Esophagus (tissue), 2 donors: ENCODE data around the gene LHFPL6. TPM values are rescaled to one million over a fixed set of nuclear protein-coding genes. Genes with fewer than 3 reads are reported as not detected.

ENCODE experiments used
- H3K27ac ChIP-seq, 2 donors: one replicate each; pipeline ENCODE4 v1.5.1; 2013; ENCODE audit warnings: low read depth in 2 of 2, mild to moderate bottlenecking in 2 of 2, inconsistent platforms in 1 of 2, low read length in 1 of 2, moderate library complexity in 1 of 2
- H3K27me3 ChIP-seq, 2 donors: one replicate each; pipeline ENCODE4 v1.6.1; 2013; ENCODE audit warnings: low read length in 2 of 2, control low read depth in 1 of 2, mild to moderate bottlenecking in 1 of 2; ENCODE audit not compliant: insufficient read depth in 2 of 2, control insufficient read depth in 1 of 2
- H3K36me3 ChIP-seq, 2 donors: one replicate each; pipeline ENCODE4 v1.6.1; 2013; ENCODE audit warnings: low read length in 1 of 2; ENCODE audit not compliant: control insufficient read depth in 2 of 2, insufficient read depth in 2 of 2
- H3K4me1 ChIP-seq, 2 donors: one replicate each; pipeline ENCODE4 v1.6.1; 2013; ENCODE audit warnings: low read length in 1 of 2; ENCODE audit not compliant: control insufficient read depth in 2 of 2, insufficient read depth in 2 of 2
- H3K4me3 ChIP-seq, 2 donors: one replicate each; pipeline ENCODE4 v1.5.1; 2013; ENCODE audit warnings: low read length in 2 of 2, mild to moderate bottlenecking in 2 of 2, low read depth in 1 of 2, moderate library complexity in 1 of 2
- H3K9me3 ChIP-seq, 2 donors: one replicate each; pipeline ENCODE4 v1.6.1; 2013; ENCODE audit warnings: mild to moderate bottlenecking in 2 of 2, low read depth in 1 of 2, low read length in 1 of 2, moderate library complexity in 1 of 2; ENCODE audit not compliant: control insufficient read depth in 2 of 2, insufficient read depth in 1 of 2
- WGBS, 2 donors: extraction: QIAGEN DNeasy Blood & Tissue Kit; methylation state at CpG; one replicate each; pipeline ENCODE4 v1.1.7; 2013; 5-methylcytosine and 5-hydroxymethylcytosine counted together
- polyA plus RNA-seq, 2 donors: library from polyadenylated mRNA; stranded (reverse); fragments of 200-250 nt; gene quantifications; one replicate each; pipeline ENCODE4 v1.2.3, GENCODE V29; 2013
- donor health status: healthy with polysubstance abuse.
- donor health status: Bipolar disorder and iron deficiency.

Gene LHFPL6
- polyA plus RNA-seq, 2 donors: 2.6 to 11.2 TPM

DNA sequence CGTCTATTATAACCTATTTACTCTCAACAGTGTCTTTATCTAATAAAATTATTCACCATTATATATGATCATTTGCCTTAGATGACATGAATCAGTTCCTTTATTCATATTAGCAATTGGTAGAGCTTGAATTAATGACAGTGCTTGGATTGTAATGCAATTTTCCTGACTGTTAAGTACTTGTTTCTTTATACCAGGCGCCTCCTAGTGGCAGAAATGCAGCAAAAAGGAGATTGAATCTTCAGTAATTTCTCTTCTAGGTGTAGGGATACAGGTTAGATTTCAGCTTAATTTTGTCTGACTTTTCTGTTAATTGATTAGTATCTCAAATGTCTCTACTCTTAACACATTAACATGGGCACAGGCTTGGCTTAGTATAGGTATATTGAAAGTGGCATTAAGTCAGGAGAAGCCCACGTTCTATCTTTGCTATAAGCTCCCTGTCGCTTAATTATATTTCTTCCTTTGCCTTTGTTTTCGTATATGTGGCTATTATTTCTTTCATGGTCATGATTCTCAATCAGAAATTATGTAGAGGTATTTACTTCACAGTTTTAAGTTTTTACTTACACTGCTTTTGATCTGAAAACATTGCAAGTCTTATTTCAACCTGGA lies 9.1 kb upstream of the LHFPL6 start:
- H3K4me1 ChIP-seq: no peaks in the 10 kb centered on the region

DNA sequence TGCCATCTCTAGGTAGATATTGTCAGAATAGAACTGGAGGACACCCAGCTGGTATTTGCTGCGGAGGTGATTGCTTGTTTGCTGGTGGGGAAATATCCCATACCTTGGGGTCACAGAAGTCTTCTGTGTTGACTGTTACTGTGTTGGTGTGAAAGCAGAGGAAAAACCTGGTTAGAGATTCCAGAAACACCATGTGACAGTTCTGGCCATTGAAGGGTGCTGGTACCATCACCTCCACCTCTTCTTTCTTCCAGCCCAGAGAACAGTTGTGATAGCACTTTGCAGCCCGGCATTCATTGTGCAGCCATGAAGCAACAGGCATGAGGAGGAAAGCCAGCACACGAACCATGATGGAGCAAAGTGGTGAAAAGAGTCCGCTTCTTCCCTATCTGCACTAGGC lies 4.9 kb upstream of the LHFPL6 start:
- no peaks in the 10 kb centered on the region for H3K27me3 ChIP-seq
- peaks cover 0 to under 1% of the 10 kb centered on the region in 2 donors for H3K4me1 ChIP-seq
- no peaks in the 10 kb centered on the region for H3K36me3 ChIP-seq
- no peak overlapping the region for H3K27ac ChIP-seq
- no peaks in the 10 kb centered on the region for H3K9me3 ChIP-seq
- no peak overlapping the region for H3K4me3 ChIP-seq
- WGBS, 2 donors: 90 to 94% methylated on average over 4 of the region's 4 CpGs

More for the DNA sequence above, 9.1 kb upstream of the LHFPL6 start:
- 57 to 59% methylated on average over 5 of the region's 5 CpGs for WGBS, 2 donors
- Histone ChIP-seq H3K36me3 (no peaks in the 10 kb centered on the region), H3K27ac (no peak overlapping the region), H3K4me3 (no peak overlapping the region), H3K9me3 (no peaks in the 10 kb centered on the region), H3K27me3 (no peaks in the 10 kb centered on the region)

DNA sequence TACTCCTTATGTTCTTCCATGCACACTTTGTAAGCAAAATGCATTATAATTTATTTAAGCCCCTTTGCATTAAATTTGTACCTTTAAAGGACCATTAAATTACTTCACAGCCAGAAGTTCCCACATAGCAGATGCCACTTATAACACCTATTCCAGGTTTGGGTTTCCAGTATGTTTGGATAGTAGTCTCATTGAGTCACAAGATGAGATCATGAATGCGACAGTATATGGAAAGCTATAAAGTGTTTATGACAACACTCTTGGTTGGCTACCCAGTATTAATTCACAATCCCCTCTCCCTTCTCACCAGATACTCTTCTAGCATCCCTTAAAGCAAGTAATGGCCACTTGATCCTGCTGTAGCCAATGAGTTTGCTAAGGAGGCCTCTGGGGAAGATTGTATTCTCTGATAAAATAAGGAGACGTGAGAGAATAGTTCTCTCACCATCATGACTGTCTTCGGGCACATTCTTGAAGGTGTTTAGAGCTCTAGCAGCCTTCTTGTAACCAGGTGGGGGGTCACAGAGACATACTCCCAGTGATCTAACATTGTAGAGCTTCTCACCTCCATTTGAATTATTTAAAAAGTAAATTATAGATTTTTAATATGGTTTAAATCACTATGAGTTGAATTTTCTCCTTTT lies 2.8 kb upstream of the LHFPL6 start:
- Histone ChIP-seq H3K9me3 (no peaks in the 10 kb centered on the region), H3K4me3 (no peak overlapping the region), H3K27me3 (no peaks in the 10 kb centered on the region), H3K4me1 (peaks cover 2 to 8% of the 10 kb centered on the region in 2 donors), H3K27ac (no peak overlapping the region), H3K36me3 (no peaks in the 10 kb centered on the region)
- WGBS, 2 donors: 92 to 95% methylated on average over 3 of the region's 3 CpGs

DNA sequence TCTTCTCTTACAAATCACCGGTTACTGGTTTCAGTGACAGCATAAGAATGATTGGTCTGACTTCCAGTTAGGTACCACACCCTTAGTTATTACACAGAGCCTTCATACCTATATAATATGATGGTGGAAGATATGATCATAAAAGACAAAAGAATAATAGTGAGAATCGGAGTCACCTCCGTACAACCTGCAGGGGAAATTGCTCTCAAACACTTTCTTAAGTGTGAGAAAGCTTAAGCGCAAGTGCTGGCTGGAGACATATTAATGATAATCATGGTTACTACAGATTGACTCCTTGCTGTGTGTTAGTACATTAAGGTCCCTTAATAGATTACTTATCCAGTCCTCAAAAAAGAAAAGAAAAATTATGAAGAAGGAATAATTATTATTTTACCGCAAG lies 1.8 kb upstream of the LHFPL6 start:
- WGBS, 2 donors: 80 to 84% methylated on average over 5 of the region's 5 CpGs
- H3K27ac ChIP-seq: no peak overlapping the region
- H3K27me3 ChIP-seq: no peaks in the 10 kb centered on the region
- peaks cover 2 to 9% of the 10 kb centered on the region in 2 donors for H3K4me1 ChIP-seq
- no peaks in the 10 kb centered on the region for H3K9me3 ChIP-seq
- H3K4me3 ChIP-seq: no peak overlapping the region
- no peaks in the 10 kb centered on the region for H3K36me3 ChIP-seq

DNA sequence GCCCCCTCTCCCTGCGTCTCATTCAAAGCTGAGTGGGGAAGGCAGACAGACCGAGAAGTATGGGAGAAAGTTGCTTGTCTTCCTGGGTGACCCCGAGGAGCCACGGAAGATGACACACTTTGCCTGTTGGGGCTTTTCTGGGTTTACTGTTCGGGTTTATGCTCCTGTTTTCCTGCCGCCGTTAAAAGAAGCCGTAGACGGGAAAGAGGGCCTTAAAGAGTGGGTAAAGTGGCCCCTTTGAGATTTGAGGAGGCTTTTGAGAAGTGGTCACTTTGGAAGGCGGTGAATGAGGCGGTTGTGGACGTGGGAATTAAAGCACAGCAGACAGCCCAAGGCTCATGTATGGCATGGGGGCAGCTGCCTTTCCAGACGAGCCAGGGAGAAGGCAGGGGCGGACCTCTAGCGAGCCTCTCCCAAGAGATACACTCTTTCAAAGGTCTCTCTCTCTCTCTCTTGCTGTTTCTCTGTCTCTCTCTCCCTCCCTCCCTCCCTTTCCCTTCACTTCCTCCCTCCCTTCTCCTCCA lies 493 bp upstream of the LHFPL6 start:
- Histone ChIP-seq H3K4me1 (peaks cover 2 to 9% of the 10 kb centered on the region in 2 donors), H3K9me3 (no peaks in the 10 kb centered on the region), H3K4me3 (peak overlapping the region; percentile 77 to 84), H3K27ac (peak overlapping the region; percentile 52 to 91), H3K36me3 (no peaks in the 10 kb centered on the region), H3K27me3 (no peaks in the 10 kb centered on the region)
- WGBS, 2 donors: 3 to 4% methylated on average over 15 of the region's 15 CpGs

DNA sequence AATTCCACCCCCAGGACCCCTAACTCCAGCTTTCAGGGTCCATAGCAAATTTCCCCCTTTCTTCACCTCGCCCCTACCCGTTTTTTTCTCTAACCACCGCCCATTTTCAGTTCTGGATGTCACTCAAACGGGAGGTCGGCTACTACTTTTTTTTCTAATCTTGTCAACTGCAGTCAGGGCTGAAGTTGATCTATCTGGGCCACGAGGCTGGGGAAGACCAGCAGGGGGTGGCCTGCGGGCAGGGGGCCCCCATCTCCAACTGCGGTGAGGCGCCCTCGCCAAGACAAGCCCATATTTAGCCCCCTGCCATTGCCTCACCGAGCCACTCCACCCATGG lies 748 bp downstream of the LHFPL6 start:
- H3K36me3 ChIP-seq: no peaks in the 10 kb centered on the region
- H3K27me3 ChIP-seq: no peaks in the 10 kb centered on the region
- H3K4me1 ChIP-seq: peaks cover 2 to 9% of the 10 kb centered on the region in 2 donors
- peak overlapping the region; percentile 77 to 84 for H3K4me3 ChIP-seq
- 1% methylated on average over 11 of the region's 11 CpGs for WGBS, 2 donors
- peak overlapping the region; percentile 73 to 91 for H3K27ac ChIP-seq
- H3K9me3 ChIP-seq: no peaks in the 10 kb centered on the region

DNA sequence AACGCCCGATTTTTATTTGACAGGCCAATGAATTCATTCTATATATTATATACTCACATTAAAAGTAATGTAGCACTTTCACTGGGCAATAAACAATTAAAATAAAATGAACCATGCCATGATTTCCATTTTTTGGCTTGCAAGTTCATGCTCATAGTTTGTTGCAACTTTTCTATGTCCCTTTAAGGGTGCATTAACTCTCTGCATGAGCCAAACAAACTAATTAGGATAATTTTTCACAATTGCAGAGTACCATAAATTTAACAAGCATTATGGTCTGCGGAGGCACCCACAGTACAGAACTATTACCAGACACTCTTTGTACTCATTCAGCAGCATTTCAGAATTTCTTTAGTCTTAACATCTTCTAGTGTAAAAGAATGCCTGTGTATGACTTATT lies 1.4 kb downstream of the LHFPL6 start:
- Histone ChIP-seq H3K4me1 (peaks cover 2 to 9% of the 10 kb centered on the region in 2 donors), H3K4me3 (peak overlapping the region in 1 of 2 donors; percentile 77), H3K36me3 (no peaks in the 10 kb centered on the region), H3K27me3 (no peaks in the 10 kb centered on the region), H3K27ac (no peak overlapping the region), H3K9me3 (no peaks in the 10 kb centered on the region)
- WGBS, 2 donors: 64 to 66% methylated on average over 3 of the region's 3 CpGs

DNA sequence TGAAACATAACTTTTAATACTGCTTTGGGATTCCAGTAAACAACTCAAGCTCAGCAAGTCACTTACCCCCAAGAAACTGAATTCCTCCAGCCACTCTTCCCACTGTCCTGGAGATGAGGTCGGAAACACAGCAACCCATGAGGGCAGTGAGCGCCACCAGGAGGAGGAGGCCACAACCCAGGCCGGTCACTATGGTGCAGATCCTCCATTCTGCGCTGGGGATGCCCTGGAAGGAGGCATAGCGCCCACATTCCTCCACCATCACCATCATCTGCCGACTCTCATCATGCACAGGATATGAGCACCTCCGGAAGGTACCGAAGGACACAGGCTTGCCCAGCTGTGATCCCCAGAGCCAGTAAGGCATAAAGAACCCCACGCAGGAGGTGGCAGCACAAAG lies 2.2 kb downstream of the LHFPL6 start:
- no peaks in the 10 kb centered on the region for H3K9me3 ChIP-seq

DNA sequence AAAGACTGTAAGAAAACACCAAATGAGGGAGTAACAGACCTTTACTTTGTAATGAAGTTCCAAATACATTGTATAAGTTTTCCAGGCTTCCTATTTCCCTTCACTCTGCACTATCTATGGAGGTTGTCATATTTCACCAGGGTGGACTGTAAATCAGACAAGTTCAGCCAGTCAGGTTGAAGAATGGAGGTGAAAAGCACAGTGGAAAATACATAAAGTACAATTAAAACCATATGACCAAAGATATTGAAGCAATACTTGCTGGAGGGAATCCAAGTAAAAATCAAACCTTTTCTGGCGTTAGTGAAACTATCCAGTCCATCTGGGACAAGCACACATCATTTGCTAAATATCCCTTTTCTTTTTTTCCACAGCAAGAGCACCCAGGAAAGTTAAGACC lies 3.2 kb downstream of the LHFPL6 start:
- no peak overlapping the region for H3K27ac ChIP-seq
- no peaks in the 10 kb centered on the region for H3K27me3 ChIP-seq
- peaks cover 2 to 9% of the 10 kb centered on the region in 2 donors for H3K4me1 ChIP-seq
- H3K4me3 ChIP-seq: no peak overlapping the region
- H3K36me3 ChIP-seq: no peaks in the 10 kb centered on the region
- no peaks in the 10 kb centered on the region for H3K9me3 ChIP-seq
- 50 to 55% methylated on average over 1 of the region's 1 CpG for WGBS, 2 donors

More for the DNA sequence above, 2.2 kb downstream of the LHFPL6 start:
- no peak overlapping the region for H3K27ac ChIP-seq
- no peaks in the 10 kb centered on the region for H3K27me3 ChIP-seq
- H3K4me3 ChIP-seq: peak overlapping the region in 1 of 2 donors; percentile 18
- WGBS, 2 donors: 82 to 84% methylated on average over 9 of the region's 9 CpGs
- H3K36me3 ChIP-seq: no peaks in the 10 kb centered on the region
- H3K4me1 ChIP-seq: peaks cover 2 to 9% of the 10 kb centered on the region in 2 donors

DNA sequence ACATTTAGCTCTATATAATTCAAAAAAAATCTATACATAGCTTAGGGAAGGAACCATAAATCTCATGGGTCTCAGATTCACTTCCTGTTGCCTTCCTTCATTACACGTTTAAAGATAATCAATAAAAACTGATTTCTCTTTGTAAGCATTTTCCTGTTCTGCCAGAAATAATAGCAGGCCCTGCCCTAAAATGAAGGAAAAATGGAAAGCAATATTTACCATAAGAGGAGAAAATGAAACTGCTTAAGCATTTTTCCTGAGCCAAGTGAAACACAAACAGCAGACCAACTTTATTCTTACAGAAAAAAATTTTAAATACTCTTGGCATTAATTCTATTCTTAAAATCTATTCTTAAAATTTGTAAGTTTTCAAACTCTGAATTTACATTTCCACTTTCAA lies 4.0 kb downstream of the LHFPL6 start:
- Histone ChIP-seq H3K36me3 (no peaks in the 10 kb centered on the region), H3K4me3 (no peak overlapping the region), H3K27ac (no peak overlapping the region), H3K9me3 (no peaks in the 10 kb centered on the region), H3K4me1 (peaks cover 2 to 9% of the 10 kb centered on the region in 2 donors), H3K27me3 (no peaks in the 10 kb centered on the region)
- WGBS, 2 donors: 11 to 15% methylated on average over 1 of the region's 1 CpG
